GM12873 (cell line): ENCODE measurements around the gene RORC.

Experiments used
- TF ChIP-seq, protein P1 (sequence below): IDR thresholded peaks from 2 replicates; pipeline ENCODE4 v1.5.1; 2012; ENCODE audit warnings: low read depth, mild to moderate bottlenecking, moderate library complexity, low read length, control low read depth; ENCODE audit not compliant: insufficient read depth; ENCODE audit errors: missing control alignments

Gene RORC

DNA sequence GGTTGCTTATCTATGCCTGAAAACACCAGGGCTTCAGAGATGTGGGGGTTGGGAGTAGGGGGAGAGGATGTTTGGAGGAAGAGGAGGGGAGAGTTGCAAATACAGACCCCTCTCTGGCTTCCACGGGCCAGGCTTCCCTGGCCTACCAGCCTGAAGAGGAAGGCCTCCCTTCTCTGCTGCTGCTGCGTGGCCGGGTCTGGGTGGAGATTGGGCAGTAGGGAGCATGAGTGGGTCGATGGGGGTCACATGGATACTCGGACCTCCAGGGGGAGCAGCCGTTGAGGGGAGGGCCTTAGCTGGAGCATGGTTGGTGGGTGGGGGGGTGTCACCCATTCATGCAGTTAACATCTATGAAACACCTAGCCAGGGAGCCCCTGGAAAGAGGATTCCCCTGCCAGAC, 1.5 kb downstream of the RORC start:
- TF ChIP-seq, protein P1, sequence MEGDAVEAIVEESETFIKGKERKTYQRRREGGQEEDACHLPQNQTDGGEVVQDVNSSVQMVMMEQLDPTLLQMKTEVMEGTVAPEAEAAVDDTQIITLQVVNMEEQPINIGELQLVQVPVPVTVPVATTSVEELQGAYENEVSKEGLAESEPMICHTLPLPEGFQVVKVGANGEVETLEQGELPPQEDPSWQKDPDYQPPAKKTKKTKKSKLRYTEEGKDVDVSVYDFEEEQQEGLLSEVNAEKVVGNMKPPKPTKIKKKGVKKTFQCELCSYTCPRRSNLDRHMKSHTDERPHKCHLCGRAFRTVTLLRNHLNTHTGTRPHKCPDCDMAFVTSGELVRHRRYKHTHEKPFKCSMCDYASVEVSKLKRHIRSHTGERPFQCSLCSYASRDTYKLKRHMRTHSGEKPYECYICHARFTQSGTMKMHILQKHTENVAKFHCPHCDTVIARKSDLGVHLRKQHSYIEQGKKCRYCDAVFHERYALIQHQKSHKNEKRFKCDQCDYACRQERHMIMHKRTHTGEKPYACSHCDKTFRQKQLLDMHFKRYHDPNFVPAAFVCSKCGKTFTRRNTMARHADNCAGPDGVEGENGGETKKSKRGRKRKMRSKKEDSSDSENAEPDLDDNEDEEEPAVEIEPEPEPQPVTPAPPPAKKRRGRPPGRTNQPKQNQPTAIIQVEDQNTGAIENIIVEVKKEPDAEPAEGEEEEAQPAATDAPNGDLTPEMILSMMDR: no peak

DNA sequence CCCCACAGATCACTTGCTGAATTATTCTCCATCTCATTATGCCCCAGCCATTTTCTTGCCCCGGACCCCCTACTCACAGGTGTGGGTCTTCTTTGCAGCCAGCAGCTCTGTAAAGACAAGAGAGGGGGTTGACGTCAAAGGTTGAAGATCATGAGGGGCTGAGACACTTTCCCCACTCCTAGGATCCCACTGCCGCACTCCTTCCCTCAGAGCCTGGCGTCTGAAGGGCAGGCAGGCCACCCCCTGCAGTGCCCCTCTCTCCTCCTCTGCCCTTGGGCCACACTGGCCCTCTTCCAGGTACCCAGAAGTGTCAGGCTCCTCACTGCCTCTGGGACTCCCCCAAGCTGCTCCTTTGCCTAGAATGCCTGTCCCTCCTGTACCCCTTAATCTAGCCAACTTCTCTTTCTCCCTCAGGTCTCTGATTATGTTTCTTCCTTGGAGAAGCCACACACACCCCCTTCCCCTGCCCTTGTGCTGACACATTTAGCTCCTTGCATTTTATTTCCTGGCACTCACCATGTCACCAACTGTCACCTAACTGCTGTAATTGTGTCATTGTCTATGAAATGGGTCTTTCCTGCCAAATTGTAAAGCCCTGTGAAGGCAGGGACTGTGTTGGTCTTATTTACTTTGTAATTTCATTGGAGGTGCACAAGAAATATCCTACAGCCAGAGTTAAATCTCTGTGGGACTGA, 2.1 kb downstream of the RORC start:
- TF ChIP-seq, protein P1: no peak

DNA sequence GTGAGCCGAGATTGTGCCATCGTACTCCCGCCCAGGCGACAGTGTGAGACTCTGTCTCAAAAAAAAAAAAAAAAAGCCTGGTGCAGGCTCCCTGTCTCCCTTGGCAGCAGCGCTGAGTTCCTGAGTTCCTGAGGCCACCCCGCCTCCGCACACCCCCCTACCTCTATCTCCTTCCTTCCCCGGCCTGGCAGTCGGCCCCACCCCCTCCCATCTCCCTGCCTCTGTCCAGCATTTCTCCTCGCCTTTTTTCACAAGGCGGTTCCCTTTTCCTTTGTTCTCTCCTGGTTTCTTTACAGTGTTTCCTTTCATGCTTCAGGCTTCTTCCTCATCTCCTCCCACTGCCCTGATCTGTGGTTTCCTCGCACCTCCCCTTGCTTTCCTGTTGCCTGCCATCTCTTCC, 2.7 kb downstream of the RORC start:
- TF ChIP-seq, protein P1: no peak

DNA sequence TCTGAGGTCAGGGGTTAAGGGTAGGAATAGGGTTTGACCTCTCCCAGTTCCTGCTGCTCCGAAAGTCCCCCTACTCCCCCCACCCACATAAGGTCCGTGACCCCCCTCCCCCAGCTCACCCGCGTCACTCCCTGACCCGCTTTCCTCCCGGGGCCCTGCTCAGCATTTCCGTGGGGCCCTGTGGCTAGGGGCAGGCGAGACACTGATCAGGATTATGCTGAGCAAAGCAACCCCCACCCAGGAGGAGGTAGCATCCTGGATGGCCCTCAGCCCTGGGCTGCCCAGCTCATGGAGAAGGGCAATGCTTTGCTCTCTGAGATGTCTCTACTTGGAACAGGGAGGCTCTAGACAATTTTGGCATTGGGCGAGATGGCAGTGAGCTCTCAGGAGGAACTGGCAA, 3.7 kb downstream of the RORC start:
- TF ChIP-seq, protein P1: no peak

DNA sequence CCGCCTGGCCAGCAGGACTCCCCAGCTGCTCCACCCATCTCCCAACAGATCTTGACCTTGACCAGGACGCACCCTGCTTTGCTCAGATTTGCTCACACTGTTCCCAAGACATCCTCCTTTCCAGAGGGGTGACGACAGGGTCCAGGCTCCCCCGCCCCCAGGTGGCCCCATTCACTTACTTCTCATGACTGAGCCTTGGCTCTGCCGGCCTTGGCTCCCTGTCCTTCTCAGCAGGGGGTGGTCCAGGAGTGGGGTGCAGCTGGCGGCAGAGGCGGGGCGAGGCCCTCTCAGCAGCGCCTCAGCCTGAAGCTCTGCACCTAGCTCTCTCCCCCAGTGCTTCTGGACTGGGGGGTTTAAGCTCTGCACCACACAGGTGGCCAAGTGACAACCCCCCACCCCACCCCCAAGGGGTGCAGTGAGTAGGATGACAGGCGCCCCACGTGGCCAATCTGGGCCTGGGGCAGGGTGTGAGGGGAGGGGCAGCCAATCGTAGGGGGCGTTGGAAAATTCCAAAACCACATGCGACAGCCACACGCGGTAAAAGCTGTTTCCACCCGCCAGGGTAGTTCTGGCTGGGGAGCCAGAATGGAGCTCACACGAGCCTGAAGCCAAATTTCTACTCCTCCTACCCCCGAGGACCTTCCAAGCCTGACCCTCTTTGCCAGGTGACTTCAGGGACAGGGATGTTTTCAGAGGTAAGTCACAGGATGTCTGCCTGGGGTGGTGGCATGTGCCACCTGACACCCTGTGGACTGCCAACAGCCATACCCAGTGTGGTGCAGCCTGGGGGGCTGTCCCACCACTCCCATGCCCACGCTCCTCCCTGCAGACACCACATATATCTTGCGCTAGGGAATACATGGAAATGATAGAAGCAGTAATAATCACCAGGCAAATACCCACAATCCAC, 5.6 kb downstream of the RORC start:
- TF ChIP-seq, protein P1: no peak

DNA sequence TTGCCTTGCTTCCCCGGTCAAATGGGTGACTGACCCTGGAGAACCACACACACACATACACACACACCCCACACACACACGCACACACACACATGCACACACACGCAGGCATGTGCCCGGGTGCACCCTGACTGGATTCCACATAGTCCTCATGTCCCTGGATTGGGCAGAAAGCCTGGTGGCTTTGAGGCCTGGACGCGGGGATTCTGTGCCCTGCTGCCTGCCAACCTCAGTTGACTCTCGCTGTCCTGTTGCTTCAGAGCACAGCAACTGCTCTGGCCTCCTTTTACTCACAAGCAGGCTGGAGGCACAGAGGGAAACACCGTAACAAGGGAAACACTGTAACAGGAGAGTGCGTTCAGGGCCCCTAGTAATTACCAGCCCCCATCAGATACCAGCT, 6.4 kb downstream of the RORC start:
- TF ChIP-seq, protein P1: no peak

DNA sequence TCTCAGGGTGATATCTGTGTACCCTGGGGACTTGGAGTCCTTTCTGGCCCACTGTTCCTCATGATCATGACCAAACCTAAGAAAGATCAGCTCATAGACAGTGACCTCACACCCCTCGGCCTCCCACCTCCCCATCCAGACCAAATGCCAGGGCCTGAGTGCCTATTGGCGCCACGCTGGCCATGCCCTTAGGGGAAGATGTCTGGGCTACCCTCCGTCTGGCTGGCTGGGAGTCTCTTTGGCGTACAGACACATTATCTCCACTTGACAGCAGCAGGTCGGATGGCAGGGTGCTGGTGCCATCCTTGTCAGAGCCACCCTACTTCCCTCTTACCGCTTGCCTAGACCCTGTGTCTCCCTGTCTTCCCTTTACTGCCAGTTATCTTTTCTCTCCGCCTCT, 8.4 kb downstream of the RORC start:
- TF ChIP-seq, protein P1: no peak
